ENCODE results near the gene ATP6V1G2.

ATP6V1G2 gene

GRCh38 chr6:31532644-31533454 lies 13.6 kb downstream of the ATP6V1G2 start:
- TF ChIP-seq CTCF (IDR thresholded peaks at IDR 0.05; ENCODE audit: insufficient read depth, missing control alignments), result no peak
- DNase-seq (ENCODE audit: insufficient read length, low spot score), result no peak
- FAIRE-seq, result no peak

DNA sequence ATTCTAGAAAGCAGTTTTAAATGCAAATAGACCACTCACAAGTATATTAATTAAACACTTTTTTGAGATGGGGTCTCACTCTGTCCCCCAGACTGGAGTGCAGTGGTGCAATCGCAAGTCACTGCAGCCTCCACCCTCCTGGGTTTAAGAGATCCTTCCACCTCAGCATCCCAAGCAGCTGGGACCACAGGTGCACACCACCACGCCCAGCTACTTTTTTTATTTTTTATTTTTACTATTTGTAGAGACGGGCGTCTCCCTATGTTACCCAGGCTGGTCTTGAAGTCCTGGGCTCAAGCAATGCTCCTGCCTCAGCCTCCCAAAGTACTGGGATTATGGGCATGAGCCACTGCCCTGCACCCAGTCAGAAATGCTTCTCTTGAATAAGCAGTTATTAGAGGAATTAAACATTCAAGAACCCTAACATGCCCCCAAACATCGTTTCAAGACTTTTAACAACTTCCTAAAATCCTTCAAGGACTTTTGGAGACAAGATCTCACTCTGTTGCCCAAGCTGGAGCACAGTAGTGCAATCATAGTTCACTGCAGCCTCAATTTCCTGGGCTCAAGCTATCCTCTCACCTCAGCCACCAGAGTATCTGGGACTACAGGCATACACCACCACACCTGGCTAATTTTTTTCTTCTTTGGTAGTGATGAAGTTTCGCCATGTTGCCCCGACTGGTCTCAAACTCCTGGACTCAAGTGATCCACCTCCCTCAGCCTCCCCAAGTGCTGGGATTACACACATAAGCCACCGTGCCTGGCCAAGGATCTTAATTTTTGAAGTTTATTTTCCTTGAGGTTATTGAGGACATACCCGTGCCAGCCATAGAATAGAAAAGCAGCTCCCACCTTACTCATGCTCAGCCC lies 14.4 kb downstream of the ATP6V1G2 start:
- FAIRE-seq (no peak), DNase-seq (ENCODE audit: insufficient read length, low spot score) (no peak)
- no peak for TF ChIP-seq CTCF (IDR thresholded peaks at IDR 0.05; ENCODE audit: insufficient read depth, missing control alignments)

GRCh38 chr6:31531162-31531561 lies 15.2 kb downstream of the ATP6V1G2 start:
- FAIRE-seq (no peak), DNase-seq (ENCODE audit: insufficient read length, low spot score) (no peak)
- no peak for TF ChIP-seq CTCF (IDR thresholded peaks at IDR 0.05; ENCODE audit: insufficient read depth, missing control alignments)

- TF ChIP-seq CTCF (IDR thresholded peaks at IDR 0.05; ENCODE audit: insufficient read depth, missing control alignments), result no peak
- FAIRE-seq, result no peak
Observed at GRCh38 chr6:31530659-31531058, 15.7 kb downstream of the ATP6V1G2 start.

GRCh38 chr6:31529329-31530150 lies 16.9 kb downstream of the ATP6V1G2 start:
- TF ChIP-seq CTCF (IDR thresholded peaks at IDR 0.05; ENCODE audit: insufficient read depth, missing control alignments), result no peak
- FAIRE-seq (no peak), DNase-seq (ENCODE audit: insufficient read length, low spot score) (no peak)

More at GRCh38 chr6:31530659-31531058, 15.7 kb downstream of the ATP6V1G2 start:
- DNase-seq (ENCODE audit: insufficient read length, low spot score), result no peak

- DNase-seq (ENCODE audit: insufficient read length, low spot score) (no peak), FAIRE-seq (no peak)
- no peak for TF ChIP-seq CTCF (IDR thresholded peaks at IDR 0.05; ENCODE audit: insufficient read depth, missing control alignments)
Observed at GRCh38 chr6:31528821-31529328, 17.5 kb downstream of the ATP6V1G2 start, which contains the start of gene MCCD1. MCCD1 (plus strand) TSS chr6:31528962; CDS start chr6:31529015, 53 bp downstream.
